GM23338 (cell line): ENCODE results near the gene DRAXIN.

Source experiments
- CREB1 ChIP-seq: fragments of 250-450 bp; sonication (Bioruptor Pico); IDR thresholded peaks from 2 replicates; pipeline ENCODE4 v1.5.0; 2020; ENCODE audit warnings: low read depth, mild to moderate bottlenecking, moderate library complexity
- EZH2 ChIP-seq: fragments of 200-600 bp; sonication (generic); IDR thresholded peaks from one replicate; pipeline ENCODE4 v1.8.0; 2017; ENCODE audit warnings: antibody characterized with exemption, mild to moderate bottlenecking, low read depth; ENCODE audit not compliant: unreplicated experiment
- EZH2phosphoT487 ChIP-seq: fragments of 200-600 bp; sonication (generic); IDR thresholded peaks from one replicate; pipeline ENCODE4 v1.8.1; 2018; ENCODE audit warnings: antibody characterized with exemption; ENCODE audit not compliant: unreplicated experiment
- REST ChIP-seq: IDR thresholded peaks from one replicate; pipeline ENCODE4 v1.6.1; 2018; ENCODE audit warnings: antibody characterized with exemption; ENCODE audit not compliant: unreplicated experiment
- TF ChIP-seq, protein P1 (sequence below), 2 experiments: fragments of 200-600 bp in 1 of 2; sonication (generic) in 1 of 2; conservative IDR thresholded peaks; 2 replicates each; pipeline versions ENCODE4 v1.5.1 to v1.6.1; 2016 to 2017; ENCODE audit warnings: antibody characterized with exemption in 2 of 2, low read depth in 2 of 2, mild to moderate bottlenecking in 2 of 2, moderate library complexity in 1 of 2

- no peak for TF ChIP-seq CREB1 (CRISPR knock-in tag)
- TF ChIP-seq EZH2: no peak
- TF ChIP-seq, protein P1, sequence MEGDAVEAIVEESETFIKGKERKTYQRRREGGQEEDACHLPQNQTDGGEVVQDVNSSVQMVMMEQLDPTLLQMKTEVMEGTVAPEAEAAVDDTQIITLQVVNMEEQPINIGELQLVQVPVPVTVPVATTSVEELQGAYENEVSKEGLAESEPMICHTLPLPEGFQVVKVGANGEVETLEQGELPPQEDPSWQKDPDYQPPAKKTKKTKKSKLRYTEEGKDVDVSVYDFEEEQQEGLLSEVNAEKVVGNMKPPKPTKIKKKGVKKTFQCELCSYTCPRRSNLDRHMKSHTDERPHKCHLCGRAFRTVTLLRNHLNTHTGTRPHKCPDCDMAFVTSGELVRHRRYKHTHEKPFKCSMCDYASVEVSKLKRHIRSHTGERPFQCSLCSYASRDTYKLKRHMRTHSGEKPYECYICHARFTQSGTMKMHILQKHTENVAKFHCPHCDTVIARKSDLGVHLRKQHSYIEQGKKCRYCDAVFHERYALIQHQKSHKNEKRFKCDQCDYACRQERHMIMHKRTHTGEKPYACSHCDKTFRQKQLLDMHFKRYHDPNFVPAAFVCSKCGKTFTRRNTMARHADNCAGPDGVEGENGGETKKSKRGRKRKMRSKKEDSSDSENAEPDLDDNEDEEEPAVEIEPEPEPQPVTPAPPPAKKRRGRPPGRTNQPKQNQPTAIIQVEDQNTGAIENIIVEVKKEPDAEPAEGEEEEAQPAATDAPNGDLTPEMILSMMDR (conservative IDR thresholded peaks at IDR 0.05; ENCODE audit: low read depth in 2 of 2): no peak
- no peak for TF ChIP-seq EZH2phosphoT487
- TF ChIP-seq REST: no peak
Observed at GRCh38 chr1:11651017-11651416, 40.5 kb upstream of the DRAXIN start.
